Measurements from ENCODE around the gene KCNMA1.
"Not testable (repeated sequence)": the region's sequence is repeated elsewhere in the genome, so short reads cannot be mapped to it uniquely, and the experiment has no call there.

Gene KCNMA1

DNA sequence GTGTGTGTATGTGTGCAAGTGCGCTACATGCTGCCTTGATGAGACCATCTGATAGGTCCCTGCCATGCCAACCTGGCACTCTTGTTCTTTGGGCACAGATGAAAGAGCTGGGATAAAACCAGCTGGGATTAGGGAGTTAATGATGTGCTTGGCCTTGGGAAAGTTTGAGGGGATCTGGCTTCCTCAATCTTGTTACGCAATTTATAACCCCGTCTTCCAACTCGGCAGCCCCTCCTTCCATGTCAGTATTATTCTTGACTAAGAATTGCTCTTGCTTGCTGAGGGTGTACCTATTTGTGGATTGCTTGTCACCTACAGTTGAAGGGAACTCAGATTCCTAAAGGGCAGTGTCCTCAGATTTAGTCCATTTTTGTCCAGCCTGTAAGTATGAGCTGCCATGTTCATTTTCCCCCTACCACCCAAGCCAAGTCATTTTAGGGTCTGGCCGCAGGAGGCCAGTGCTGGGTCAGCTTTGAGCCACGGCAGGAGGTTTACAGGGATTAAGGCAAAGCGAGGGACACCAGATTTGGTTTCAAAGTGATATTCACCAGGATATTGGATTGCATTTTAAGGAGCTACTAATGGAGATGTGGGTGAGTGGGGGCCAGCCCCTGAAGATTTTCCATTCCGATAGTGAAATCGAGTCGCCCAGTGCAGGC, 34.1 kb upstream of the KCNMA1 start:
- H3K36me3 Mint-ChIP-seq (ENCODE audit: low read depth): no peaks in the 10 kb centered on the region
- H3K27me3 Mint-ChIP-seq (ENCODE audit: low read depth): peaks cover 11% of the 10 kb centered on the region
- H3K27ac Mint-ChIP-seq: no peak overlapping the region
- no peaks in the 10 kb centered on the region for H3K4me1 Mint-ChIP-seq (ENCODE audit: low read depth)
- H3K9me3 Mint-ChIP-seq: no peaks in the 10 kb centered on the region
- no peak overlapping the region for H3K4me3 Mint-ChIP-seq

DNA sequence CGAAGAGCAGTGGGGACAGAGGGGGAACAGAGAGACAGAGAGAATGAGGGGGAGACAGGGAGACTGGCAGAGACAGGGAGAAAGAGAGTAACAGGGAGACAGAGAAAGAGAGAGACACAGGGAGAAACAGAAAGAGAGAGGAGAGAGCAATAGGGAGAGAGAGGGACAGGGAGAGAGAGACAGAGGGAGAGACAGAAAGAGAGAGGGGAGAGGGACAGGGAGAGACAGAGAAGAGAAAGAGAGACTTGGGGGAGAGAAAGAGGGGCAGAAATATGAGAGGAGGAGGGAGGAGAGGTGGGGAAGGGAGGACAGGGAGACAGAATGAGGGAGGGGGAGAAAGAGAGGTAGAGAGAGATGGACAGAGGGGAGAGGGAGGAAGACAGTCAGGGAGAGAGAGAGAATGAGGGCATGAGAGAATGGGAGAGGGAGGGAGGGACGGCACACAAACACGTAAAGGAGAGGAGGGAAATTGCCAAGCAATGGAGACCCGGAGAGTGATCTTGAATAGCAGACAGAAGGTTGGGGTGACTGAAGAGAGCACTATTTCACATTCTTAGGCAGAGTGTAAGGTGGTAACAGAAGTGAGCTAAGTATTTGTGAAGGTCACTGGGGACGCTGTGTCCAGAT, 33.3 kb upstream of the KCNMA1 start:
- Mint-ChIP-seq H3K27ac (no peak overlapping the region), H3K9me3 (no peaks in the 10 kb centered on the region), H3K27me3 (ENCODE audit: low read depth) (peaks cover 11% of the 10 kb centered on the region), H3K4me1 (ENCODE audit: low read depth) (no peaks in the 10 kb centered on the region), H3K4me3 (no peak overlapping the region), H3K36me3 (ENCODE audit: low read depth) (no peaks in the 10 kb centered on the region)

DNA sequence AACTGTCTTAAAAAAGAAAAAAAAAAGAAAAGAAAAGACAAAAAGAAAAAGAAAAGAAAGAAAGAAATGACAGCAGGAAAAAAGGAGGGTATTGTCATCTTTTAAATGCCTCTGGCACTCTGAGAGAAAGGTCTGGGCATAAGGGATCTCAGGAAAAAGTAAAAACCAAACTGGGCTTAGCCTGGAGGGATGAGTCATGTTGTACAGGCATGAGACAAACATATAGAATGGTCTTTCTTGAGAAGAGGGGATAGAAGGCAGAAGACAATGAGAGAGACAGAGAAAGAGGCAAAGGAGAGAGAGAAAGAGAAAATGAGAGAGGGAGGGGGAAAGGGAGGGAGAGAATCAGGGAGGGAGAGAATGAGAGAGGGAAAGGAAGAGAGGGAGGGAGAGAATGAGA, 32.3 kb upstream of the KCNMA1 start:
- H3K27me3 Mint-ChIP-seq (ENCODE audit: low read depth): peaks cover 7% of the 10 kb centered on the region
- H3K4me1 Mint-ChIP-seq (ENCODE audit: low read depth): no peaks in the 10 kb centered on the region
- no peak overlapping the region for H3K4me3 Mint-ChIP-seq
- H3K9me3 Mint-ChIP-seq: no peaks in the 10 kb centered on the region
- H3K36me3 Mint-ChIP-seq (ENCODE audit: low read depth): no peaks in the 10 kb centered on the region
- H3K27ac Mint-ChIP-seq: no peak overlapping the region

DNA sequence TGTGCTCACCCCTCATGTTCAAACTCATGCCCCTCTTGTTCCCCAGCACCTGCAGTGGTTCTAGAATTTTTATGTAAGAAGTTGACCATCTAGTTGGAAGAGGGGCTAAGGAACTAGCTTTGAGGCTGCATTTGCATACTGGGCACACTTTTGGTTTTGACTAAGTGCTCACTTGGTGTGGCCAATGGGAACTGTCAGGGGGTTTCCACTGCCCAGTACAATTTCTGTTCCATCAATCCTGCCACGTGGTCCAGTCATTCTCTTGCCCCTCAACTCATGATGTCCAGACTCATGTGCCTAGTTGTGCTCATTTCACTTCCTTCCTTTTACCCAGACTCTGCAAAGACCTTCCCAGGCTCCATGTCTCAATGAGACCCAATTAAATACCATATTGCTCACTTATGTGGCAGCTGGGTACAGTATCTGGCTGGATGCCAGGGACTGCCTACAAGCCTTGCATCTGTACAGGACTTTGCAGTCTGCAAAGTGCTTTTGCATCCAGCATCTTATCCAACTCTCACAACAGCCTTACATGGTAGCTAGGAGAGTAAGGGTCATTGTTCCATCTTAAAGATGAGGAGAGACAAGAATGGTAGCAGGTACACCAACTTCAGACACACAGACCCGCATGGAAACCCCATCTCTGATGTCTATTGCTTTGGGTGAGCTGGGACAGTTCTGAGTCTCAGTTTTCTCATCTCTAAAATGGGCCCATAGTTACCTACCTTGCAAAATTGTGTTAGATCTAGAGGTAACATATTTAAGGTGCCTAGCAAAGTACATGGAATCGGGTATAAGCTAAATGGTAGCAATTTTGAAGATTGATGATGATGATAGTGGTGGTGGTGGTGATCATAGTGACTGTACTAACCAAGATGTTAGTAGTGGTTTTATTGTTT, 30.1 kb upstream of the KCNMA1 start:
- no peaks in the 10 kb centered on the region for H3K9me3 Mint-ChIP-seq
- no peak overlapping the region for H3K4me3 Mint-ChIP-seq
- no peaks in the 10 kb centered on the region for H3K4me1 Mint-ChIP-seq (ENCODE audit: low read depth)
- H3K27me3 Mint-ChIP-seq (ENCODE audit: low read depth): no peaks in the 10 kb centered on the region
- H3K27ac Mint-ChIP-seq: no peak overlapping the region
- H3K36me3 Mint-ChIP-seq (ENCODE audit: low read depth): no peaks in the 10 kb centered on the region

- H3K36me3 Mint-ChIP-seq (ENCODE audit: low read depth): no peaks in the 10 kb centered on the region
- H3K4me1 Mint-ChIP-seq (ENCODE audit: low read depth): no peaks in the 10 kb centered on the region
- H3K27me3 Mint-ChIP-seq (ENCODE audit: low read depth): no peaks in the 10 kb centered on the region
- H3K9me3 Mint-ChIP-seq: no peaks in the 10 kb centered on the region
- no peak overlapping the region for H3K4me3 Mint-ChIP-seq
- no peak overlapping the region for H3K27ac Mint-ChIP-seq
These were observed 29.2 kb upstream of the KCNMA1 start for GRCh38 chr10:77666821-77667220.

DNA sequence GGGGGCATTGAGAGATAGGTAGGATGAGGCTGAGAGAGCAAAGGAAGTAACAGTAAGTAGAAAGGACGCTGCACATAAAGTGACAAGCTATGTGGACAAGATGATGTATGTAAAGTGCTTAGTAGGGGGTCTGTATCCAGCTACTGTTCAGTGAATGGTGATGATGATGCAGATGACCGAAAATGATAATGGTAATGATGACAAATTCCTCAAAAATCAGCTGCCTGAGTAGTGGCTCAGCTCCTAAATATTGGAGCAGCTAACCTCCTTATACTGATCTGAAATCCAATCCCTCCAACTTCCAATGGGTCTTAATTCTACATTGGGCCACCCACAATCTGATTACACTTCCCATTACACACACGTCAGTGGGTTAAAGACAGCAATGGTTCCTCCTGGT, 27.1 kb upstream of the KCNMA1 start:
- H3K27me3 Mint-ChIP-seq (ENCODE audit: low read depth): no peaks in the 10 kb centered on the region
- H3K4me1 Mint-ChIP-seq (ENCODE audit: low read depth): no peaks in the 10 kb centered on the region
- no peak overlapping the region for H3K4me3 Mint-ChIP-seq
- H3K27ac Mint-ChIP-seq: no peak overlapping the region
- H3K9me3 Mint-ChIP-seq: no peaks in the 10 kb centered on the region
- no peaks in the 10 kb centered on the region for H3K36me3 Mint-ChIP-seq (ENCODE audit: low read depth)

DNA sequence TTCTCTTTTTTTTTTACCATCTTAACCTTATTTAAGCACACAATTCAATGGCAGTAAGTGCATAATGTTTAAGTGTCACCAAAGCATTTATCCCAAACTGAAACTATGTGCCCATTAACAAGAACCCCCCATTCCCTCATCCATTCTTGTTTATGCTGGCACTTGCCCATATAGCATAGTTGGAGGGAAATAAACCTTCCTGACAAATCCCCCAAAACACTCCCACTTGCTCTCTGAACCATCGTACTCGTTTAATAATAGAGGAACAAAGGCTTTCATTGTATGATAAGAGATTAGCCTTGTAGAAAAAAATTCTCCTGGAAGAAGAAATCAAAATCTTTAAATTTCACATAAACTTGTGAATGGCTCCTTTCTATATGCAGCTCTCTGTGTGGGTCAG, 26.4 kb upstream of the KCNMA1 start:
- Mint-ChIP-seq H3K27me3 (ENCODE audit: low read depth) (no peaks in the 10 kb centered on the region), H3K9me3 (peaks cover 2% of the 10 kb centered on the region), H3K36me3 (ENCODE audit: low read depth) (no peaks in the 10 kb centered on the region), H3K4me3 (no peak overlapping the region), H3K4me1 (ENCODE audit: low read depth) (no peaks in the 10 kb centered on the region), H3K27ac (no peak overlapping the region)

DNA sequence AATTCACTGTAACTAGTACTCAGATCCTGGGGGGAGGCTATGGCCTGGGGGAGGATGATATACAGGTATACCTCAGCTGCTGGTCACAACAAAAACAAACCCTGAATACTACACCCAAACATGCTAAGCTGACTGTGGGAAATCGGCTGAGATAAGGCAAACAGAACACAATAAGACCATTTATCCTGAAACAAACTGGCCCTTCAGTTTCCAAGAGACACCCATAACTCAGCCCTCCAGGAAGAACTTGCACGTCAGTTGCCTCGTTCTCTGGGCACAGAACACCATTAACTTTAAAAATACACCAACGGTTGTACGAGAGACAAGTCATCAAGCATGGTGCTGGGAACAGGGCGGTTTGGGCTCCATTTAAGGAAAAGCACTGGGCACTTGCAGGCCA, 24.1 kb upstream of the KCNMA1 start:
- no peaks in the 10 kb centered on the region for H3K27me3 Mint-ChIP-seq (ENCODE audit: low read depth)
- no peaks in the 10 kb centered on the region for H3K36me3 Mint-ChIP-seq (ENCODE audit: low read depth)
- H3K9me3 Mint-ChIP-seq: peaks cover 7% of the 10 kb centered on the region
- H3K4me1 Mint-ChIP-seq (ENCODE audit: low read depth): no peaks in the 10 kb centered on the region
- H3K27ac Mint-ChIP-seq: no peak overlapping the region
- no peak overlapping the region for H3K4me3 Mint-ChIP-seq

GRCh38 chr10:77661100-77661499, 23.5 kb upstream of the KCNMA1 start:
- Mint-ChIP-seq H3K36me3 (ENCODE audit: low read depth) (no peaks in the 10 kb centered on the region), H3K4me3 (no peak overlapping the region), H3K27me3 (ENCODE audit: low read depth) (no peaks in the 10 kb centered on the region), H3K9me3 (peaks cover 7% of the 10 kb centered on the region), H3K4me1 (ENCODE audit: low read depth) (no peaks in the 10 kb centered on the region), H3K27ac (no peak overlapping the region)

- H3K27ac Mint-ChIP-seq; H3K9me3 Mint-ChIP-seq; H3K4me1 Mint-ChIP-seq (ENCODE audit: low read depth); H3K27me3 Mint-ChIP-seq (ENCODE audit: low read depth); H3K36me3 Mint-ChIP-seq (ENCODE audit: low read depth); H3K4me3 Mint-ChIP-seq: not testable (repeated sequence)
These were observed 21.6 kb upstream of the KCNMA1 start for GRCh38 chr10:77659046-77659670.

GRCh38 chr10:77653210-77653609, 15.6 kb upstream of the KCNMA1 start:
- Mint-ChIP-seq H3K4me3 (no peak overlapping the region), H3K27me3 (ENCODE audit: low read depth) (peaks cover 3% of the 10 kb centered on the region), H3K9me3 (peaks cover 5% of the 10 kb centered on the region), H3K4me1 (ENCODE audit: low read depth) (no peaks in the 10 kb centered on the region), H3K36me3 (ENCODE audit: low read depth) (no peaks in the 10 kb centered on the region), H3K27ac (no peak overlapping the region)

DNA sequence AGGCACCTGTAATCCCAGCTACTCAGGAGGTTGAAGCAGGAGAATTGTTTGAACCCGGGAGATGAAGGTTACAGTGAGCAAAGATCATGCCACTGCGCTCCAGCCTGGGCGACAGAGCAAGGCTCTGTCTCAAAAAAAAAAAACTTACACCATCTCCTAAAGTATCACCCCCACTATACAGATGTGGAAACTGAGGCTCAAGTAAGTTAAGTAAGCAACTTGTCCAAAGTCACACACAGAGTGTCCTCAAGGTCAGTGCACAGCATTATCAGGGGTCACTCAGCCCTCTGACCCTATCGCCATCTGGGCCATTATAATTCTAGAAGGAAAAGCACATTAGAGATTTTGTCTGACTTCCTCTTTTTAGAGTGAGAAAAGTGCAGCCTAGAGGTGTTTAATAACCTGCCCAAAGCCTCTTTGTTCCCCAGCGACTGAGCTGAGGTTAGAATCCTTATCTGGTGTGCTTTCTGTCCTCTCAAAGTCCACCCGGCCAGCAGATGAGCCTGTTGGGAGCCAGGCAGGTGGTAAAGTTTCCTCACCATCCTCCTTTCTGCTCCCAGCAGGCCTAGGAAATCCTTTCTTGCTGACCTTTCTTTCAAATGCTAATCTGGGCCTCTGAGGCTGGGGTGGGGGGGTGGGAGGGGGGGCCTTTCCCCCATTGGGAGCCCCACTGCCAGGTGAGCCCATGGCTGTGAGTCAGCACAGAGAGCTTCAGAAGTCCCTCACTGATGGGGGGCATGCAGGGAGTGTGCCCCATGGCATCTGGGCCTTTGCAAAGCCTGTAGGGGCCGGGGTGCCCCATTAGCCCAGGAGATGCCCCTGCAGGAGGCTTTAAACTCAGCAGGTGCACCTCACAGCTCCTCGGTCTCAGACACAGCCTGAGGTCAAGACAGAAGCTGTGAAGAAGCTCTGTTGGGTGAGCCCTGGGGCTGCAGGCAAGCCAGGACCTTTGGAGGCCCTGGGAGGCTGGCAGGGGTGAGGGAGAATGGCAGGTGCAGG, 12.0 kb upstream of the KCNMA1 start:
- no peaks in the 10 kb centered on the region for H3K4me1 Mint-ChIP-seq (ENCODE audit: low read depth)
- no peak overlapping the region for H3K4me3 Mint-ChIP-seq
- H3K27me3 Mint-ChIP-seq (ENCODE audit: low read depth): peaks cover 3% of the 10 kb centered on the region
- no peak overlapping the region for H3K27ac Mint-ChIP-seq
- peaks cover 5% of the 10 kb centered on the region for H3K9me3 Mint-ChIP-seq
- H3K36me3 Mint-ChIP-seq (ENCODE audit: low read depth): no peaks in the 10 kb centered on the region

DNA sequence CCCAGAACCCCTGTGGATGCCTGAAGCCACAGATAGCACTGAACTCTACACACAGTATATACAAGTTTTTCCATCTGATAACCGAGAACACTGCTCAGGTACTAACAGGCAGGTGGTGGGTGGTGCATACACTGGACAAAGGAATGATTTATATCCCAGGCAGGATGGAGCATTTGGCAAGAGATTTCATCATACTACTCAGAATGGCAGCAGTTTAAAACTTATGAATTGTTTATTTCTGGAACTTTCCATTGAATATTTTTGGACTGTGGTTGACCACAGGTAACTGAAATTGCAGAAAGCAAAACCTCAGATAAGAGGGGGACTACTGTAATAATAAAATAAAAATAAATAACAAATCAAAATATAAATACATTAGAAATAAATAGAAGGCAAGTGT, 10.9 kb upstream of the KCNMA1 start:
- no peaks in the 10 kb centered on the region for H3K4me1 Mint-ChIP-seq (ENCODE audit: low read depth)
- H3K36me3 Mint-ChIP-seq (ENCODE audit: low read depth): no peaks in the 10 kb centered on the region
- peaks cover 5% of the 10 kb centered on the region for H3K9me3 Mint-ChIP-seq
- H3K27me3 Mint-ChIP-seq (ENCODE audit: low read depth): peaks cover 3% of the 10 kb centered on the region
- H3K4me3 Mint-ChIP-seq: no peak overlapping the region
- no peak overlapping the region for H3K27ac Mint-ChIP-seq

Data from T-helper 1 cell treated with Interleukin-12 subunit alpha and Interleukin-12 subunit beta and Interleukin-4 antibody, amounts not matched to agents 30 μg/mL and 1 μg/mL, for 36 hours (primary cell).